ENCODE results near the gene HLA-B.
"Not testable (repeated sequence)": the region's sequence is repeated elsewhere in the genome, so short reads cannot be mapped to it uniquely, and the experiment has no call there.

The HLA-B gene

GRCh38 chr6:31356946-31357466 lies at the start of gene HLA-B:
TSS of gene HLA-B (minus strand) at chr6:31357179. CDS start at chr6:31357158, 21 bp downstream.
- peak; percentile 64 for DNase-seq (ENCODE audit: low read depth)

GRCh38 chr6:31405996-31406395 lies 49.0 kb upstream of the HLA-B start:
- DNase-seq (ENCODE audit: low read depth) = no peak

DNA sequence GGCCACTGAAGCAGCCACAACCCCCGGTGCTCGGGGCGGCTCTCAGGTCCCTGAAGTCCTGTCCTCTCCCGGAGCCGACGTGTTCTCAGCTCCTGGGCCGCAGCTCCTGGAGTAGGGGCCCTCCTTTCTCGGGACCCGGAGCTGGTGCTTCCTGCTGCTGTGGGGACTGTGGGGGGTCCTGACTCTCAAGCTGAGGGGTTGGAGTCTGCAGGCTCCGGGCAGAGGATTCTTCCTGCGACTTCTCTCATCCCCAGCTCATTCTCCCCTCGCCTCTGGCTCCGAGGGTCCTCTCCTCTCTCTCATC lies 47.0 kb upstream of the HLA-B start:
- not testable (repeated sequence) for DNase-seq (ENCODE audit: low read depth)

- DNase-seq (ENCODE audit: low read depth) = peak; percentile 63
Measured at GRCh38 chr6:31403283-31404060, 46.5 kb upstream of the HLA-B start, which contains the start of gene MICA. TSS of gene MICA (plus strand) at chr6:31403595. CDS start at chr6:31403633, 38 bp downstream.

- no peak for DNase-seq (ENCODE audit: low read depth)
Measured at GRCh38 chr6:31402324-31403282, 45.6 kb upstream of the HLA-B start.

- no peak for DNase-seq (ENCODE audit: low read depth)
Measured at GRCh38 chr6:31401403-31401802, 44.4 kb upstream of the HLA-B start.

DNA sequence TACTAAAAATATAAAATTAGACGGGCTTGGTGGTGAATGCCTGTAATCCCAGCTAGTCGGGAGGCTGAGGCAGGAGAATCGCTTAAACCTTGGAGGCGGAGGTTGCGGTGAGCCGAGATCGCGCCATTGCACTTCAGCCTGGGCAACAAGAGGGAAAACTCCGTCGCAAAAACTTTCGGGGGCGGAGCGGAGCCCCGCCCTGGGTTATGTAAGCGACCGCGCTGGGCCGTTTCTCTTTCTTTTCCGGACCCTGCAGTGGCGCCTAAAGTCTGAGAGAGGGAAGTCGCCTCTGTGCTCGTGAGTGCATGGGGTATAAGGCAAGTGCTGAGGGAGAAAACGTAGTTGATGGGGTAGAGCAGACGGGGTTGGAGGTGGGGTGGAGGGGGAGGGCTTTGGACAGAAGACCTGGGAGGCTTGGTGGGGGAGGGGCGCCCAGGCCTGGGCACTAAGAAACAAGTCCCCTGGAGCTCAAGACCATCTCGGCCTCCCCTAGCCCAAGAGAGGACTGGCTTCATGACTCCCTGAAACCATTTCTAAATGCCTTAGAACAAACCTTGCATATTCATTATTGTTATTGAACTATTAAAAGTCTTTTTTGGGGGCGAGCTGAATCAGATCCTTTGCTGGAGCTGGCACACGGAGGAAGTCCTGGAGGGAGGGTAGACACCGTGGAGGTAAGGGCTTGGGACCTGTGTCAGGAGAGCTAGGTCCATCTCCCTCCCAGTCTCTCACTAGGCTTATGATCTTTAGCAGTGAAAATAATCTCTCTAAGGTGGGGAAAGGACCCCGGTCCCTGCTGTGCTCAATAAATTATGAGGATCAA lies 43.7 kb upstream of the HLA-B start:
- DNase-seq (ENCODE audit: low read depth) = peak; percentile 53

GRCh38 chr6:31399589-31400466 lies 42.8 kb upstream of the HLA-B start:
- DNase-seq (ENCODE audit: low read depth) = peak; percentile 39

DNA sequence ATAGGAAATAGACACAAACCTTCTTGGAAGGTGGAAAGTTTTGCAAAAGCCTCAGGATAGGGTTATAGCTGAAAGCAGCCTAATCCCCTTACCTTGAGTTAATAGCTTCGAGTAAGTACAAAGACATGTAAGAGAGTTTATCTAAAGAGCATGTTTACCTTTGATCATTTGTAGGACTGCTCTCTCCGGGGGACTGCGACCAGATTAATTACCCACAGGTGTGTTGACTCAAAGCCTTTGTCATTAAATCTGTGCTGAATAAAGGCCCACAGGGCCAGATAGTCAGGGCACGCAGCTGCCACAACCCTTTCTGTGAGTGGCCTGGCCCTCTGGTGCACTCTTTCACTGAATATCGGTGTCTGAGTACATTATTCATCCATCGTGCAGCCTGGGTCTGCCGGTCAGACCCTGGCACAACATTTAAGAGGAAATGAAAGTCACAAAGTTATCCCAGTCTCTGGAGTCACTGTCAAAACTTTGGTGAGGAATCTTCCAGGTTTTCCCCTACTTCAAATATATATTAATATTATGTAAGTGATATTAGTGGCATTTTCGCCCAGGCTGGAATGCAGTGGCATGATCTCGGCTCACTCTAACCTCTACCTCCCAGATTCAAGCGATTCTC lies 41.0 kb upstream of the HLA-B start:
- no peak for DNase-seq (ENCODE audit: low read depth)

DNA sequence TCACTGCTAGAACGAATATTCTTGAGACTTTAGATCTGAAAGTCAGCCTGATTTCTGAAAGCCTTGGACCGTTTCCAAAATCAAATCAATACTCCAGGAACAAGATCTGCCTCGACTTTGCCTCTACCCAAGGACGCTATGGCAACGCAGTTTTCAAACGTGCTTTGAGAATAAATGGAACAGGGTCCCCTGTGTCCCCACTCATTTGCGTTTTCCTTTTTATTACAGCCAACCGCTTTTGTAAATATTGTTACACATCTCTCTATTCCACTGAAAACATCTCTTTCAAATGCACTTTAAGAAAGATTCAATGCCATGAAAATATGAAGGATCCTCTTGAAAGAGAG lies 40.1 kb upstream of the HLA-B start:
- DNase-seq (ENCODE audit: low read depth) = not testable (repeated sequence)

- DNase-seq (ENCODE audit: low read depth) = peak; percentile 84
Measured at GRCh38 chr6:31396422-31397152, 39.6 kb upstream of the HLA-B start.

- DNase-seq (ENCODE audit: low read depth) = no peak
Measured at GRCh38 chr6:31395832-31396231, 38.9 kb upstream of the HLA-B start.

- DNase-seq (ENCODE audit: low read depth) = no peak
Measured at GRCh38 chr6:31394381-31394780, 37.4 kb upstream of the HLA-B start.

GRCh38 chr6:31393932-31394331 lies 37.0 kb upstream of the HLA-B start:
- no peak for DNase-seq (ENCODE audit: low read depth)

DNA sequence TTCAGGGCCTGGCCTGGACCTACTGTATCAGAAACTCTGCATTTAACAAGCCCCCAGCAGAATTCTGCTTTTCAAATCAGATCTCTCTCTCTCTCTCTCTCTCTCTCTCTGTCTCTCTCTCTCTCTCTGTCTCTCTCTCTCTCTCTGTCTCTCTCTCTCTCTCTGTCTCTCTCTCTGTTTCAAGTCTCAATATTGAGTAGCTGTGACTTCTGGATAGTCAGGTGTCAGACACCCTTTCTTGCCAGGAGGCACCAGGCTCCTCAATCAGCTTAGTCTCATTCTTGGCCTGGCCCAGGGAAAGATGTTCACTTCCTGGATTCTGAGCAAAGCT lies 32.8 kb upstream of the HLA-B start:
- not testable (repeated sequence) for DNase-seq (ENCODE audit: low read depth)

- not testable (repeated sequence) for DNase-seq (ENCODE audit: low read depth)
Measured at GRCh38 chr6:31388916-31389801, 32.2 kb upstream of the HLA-B start.

DNA sequence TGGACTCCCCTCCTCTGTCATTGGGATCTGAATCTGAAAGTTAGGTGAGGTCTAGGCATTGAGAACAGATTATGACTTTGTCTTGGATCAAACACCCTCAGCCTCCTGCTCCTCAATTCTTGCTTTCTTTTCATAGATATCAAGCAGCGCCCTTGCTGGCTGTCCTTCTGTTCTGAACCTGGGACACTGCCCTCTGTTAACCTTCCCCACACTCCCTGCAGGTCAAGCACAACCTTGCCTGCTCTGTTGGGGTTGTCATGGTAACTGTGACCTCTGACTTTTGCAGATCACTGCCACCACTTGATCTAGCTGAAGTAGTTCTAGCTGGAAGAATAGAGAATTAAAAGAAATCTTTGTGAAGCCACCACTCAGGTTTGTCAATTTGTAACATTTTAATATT lies 30.0 kb upstream of the HLA-B start:
- no peak for DNase-seq (ENCODE audit: low read depth)

DNA sequence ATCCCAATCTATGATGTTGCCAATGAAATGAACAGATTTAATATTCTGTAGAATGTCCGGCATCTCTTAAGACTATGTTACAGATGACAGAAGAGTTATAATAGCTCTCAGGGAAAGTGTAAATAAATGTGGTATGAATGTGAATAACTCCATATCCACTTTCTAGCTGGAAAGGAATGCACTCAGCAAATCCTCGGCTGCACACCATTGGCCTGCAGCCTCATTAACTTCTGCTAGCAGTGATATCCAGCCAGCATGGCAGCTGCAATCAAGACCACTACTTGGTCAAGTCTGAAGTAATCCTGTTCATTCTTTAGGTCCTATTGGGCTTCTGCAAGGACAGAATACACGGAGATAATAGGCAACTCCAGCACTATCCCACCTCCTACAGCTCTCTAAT lies 29.1 kb upstream of the HLA-B start:
- no peak for DNase-seq (ENCODE audit: low read depth)

DNA sequence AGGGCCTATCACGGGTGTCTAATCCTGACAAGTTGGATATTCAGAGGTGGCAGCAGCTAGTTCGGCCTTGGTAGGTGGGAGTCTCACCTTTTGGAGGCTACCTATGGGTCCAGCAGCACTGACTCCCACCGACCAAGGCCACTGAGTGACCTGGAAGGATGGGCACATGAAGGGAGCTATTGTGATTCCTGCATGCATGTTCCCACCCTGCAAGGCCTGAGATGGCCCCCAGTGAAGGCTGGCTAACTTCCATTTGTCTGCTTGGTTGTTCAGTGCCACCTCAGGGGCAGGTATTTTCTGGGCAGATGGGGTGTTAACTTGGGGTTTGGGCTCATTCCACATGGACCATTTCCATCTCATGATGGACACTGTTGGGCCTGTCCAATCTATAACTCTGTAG lies 28.1 kb upstream of the HLA-B start:
- no peak for DNase-seq (ENCODE audit: low read depth)
